ENCODE measurements around the gene RIPPLY3.

The RIPPLY3 gene, protein sequence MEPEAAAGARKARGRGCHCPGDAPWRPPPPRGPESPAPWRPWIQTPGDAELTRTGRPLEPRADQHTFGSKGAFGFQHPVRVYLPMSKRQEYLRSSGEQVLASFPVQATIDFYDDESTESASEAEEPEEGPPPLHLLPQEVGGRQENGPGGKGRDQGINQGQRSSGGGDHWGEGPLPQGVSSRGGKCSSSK

DNA sequence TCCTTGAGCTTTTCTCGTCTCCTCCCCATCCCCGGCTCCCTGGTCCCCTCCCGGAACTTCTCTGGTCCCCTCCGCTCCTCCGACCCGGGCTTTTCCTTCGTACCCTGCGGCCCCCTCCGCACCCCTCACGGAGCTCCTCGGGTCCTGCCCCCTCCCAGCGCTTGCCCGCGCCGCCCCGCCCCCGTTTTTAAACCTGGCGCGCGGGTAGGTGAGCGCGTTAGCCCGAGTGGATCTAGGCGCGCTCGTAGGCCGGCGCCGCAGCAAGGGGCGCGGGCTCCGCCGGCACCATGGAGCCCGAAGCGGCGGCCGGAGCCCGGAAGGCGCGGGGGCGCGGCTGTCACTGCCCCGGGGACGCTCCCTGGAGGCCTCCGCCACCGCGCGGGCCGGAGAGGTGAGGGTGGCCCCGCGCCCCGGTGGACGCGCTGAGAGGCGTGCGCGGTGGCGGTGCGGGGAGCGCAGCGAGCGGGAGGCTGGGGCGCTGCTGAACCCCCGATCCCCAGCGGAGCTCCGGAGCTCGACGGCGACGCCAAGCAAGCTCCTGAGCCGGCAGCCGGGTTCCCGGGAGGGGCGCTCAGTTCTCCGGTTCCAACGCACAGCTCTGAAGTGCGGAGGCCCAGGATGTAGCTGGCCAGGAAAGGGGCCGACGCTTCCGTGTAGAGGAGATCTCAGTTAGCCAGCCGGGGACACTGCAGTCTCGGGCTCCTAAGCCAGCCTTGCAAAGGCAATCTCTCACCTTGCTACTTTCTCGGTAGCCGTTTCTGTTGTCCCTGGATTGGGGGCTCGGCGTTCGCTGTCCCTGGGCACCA lies at the start of gene RIPPLY3:
RIPPLY3 (plus strand) TSS at position 217 of the 806 bp plus-strand sequence; CDS start at position 288, 71 bp downstream.
- no peak for DNase-seq

DNA sequence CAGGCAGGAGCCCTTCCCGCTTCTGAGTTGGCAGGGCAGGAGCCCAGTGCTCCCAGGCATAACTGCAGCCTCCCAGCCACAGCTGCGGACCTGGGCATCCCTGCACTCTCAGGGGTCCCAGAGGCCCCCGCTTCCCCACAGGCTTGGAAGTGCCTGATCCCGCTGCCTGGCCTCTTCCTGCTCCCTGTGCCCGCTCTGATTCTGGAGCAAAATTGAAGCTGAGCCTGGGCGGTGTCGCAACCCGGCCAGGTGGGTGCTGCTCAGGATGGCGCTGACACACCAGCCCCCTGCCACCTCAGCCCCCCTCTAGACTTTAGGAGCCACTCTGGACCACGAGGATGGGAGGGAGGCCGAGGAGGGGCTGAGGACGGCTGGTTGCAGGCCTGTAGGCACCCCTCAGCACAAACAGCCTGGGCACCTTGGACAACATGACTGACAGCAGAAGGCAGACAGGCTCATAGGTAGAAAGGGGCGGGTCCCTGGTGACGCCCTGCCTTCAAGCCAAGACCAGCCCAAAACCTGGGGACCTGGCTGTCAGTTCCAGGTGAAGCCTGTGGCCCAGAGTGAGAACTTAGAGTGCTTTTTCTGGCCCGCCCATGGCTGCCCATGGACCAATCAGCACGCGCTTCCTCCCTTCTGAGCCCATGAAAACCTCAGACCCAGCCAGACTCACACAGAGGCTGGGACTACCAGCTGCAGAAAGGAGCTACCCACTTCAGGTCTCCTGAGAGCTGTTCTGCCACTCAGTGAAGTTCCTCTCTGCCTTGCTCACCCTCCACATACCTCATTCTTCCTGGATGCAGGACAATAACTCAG lies 47.3 kb upstream of the RIPPLY3 start:
- no peak for DNase-seq

DNA sequence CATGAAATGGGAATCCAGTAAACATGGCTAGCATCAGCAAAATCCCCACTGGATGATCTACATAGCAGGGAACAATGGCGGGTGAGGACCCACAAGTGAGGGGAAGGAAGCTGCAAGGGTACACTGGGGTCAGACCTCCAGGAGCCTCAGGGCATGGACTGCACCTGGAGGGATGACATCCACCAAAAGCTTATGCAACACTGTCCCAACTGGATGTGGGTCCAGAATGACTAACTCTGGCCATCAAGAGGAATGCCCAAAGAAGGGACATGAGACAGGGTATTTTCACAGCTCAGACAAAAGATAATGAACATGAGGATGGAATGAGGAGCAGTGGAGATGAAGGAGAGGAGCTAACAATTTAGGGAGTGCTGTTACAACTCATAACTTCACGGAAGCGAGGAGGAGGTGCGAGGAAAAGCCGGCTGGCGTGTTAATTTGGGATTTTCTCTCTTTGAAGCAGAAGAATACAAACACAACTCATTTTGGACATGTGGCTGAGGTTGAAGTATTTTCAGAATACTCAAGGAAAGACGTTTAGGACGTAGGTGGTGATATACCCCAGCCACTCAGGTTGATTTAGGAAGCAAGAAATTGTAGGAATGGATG lies 45.7 kb upstream of the RIPPLY3 start:
- DNase-seq, result no peak

DNA sequence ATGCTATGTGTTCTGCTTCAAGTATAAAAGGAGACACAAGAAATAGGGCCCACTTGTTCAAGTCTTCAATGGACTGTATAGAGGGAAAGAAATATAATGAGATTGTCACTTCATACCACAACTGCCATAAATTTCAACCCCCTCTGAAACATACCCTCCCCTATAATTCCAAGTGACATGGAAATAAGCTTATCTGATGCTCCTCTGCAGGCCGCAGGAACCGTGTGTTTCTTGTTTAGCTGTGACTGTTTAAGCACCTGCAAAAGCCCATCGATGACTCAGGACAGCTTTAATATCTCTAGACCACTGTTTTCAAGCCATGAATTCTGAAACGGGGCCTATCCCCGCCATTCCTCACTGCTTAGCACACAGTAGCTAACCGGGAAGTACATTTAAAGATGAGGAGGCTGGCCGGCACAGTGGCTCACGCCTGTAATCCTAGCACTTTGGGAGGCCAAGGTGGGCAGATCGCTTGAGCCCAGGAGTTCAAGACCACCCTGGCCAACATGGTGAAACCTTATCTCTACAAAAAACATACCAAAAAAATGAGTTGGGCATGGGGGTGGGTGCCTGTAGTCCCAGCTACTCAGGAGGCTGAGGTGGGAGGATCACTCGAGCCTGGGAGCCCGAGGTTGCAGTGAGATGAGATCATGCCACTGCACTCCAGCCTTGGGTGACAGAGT lies 44.3 kb upstream of the RIPPLY3 start:
- no peak for DNase-seq

DNA sequence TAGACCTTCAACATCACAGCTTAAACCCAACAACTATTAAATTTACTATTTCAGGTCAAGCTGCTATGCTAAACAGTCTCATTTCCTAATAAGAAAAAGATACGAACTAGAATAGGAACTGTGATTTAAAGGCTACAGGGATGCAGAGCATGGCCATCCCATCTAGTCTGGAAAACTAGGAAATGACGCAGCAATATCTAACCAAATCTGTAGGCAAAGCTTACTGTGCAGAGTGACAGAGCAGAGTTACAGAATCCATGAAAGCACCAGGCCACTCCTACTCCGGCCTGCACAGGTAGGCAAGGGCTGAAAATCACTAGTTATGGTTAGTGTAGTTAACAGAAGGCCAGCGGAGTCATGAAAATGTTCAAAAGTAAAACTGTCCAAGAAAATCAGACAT lies 42.1 kb upstream of the RIPPLY3 start:
- no peak for DNase-seq

DNA sequence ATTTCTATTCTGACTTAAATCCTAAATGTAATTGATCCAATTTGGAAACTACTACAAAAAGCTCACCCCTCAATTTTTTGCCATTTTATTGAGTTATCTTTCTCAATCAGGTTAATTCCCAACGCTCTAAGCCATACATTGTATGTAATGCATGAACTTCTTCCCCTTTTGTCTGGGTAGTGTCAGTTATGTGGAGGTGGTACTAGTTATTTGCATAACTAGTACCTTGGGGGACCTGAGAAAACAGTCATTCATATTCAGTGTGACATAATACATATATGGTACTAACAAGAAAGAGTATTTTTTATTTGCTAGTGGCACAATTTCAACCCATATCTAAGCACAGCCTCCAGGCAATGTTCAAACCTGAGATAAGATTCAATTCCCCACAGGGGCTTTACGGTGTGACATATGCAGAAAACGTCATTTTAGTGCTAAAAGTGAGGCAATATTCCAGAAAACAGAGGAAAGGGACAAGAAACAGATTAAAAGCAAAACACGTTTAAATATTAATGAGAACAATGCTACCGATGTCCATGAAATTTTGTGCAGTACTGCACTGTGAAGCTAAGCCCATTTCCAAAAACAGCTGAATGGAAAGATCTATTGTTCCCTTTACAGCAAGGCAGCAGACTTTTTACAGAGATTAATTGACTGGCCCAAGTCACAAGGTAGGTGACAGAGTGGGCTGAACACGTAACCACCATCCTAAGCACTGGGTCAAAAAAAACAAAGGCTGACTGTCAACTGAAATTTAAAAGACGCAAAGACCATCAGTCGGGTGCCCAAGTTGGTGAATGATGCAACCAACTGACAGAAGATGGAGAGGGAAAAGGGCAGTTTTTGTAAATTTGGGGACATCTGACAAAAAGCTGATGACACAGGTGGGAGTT lies 41.4 kb upstream of the RIPPLY3 start:
- no peak for DNase-seq

DNA sequence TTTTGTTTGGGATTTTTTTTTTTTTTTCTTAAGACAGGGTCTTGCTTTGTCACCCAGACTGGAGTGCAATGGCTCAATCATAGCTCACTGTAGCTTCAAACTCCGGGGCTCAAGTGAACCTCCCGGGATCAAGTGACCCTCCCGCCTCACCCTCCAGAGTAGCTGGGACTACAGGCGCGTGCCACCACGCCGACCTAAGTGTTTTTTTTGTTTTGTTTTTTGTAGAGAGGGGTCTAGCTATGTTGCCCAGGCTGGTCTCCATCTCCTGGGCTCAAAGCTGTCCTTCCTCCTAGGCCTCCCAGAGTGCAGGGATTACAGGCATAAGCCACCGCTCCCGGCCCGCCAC lies 40.8 kb upstream of the RIPPLY3 start:
- DNase-seq, result no peak

DNA sequence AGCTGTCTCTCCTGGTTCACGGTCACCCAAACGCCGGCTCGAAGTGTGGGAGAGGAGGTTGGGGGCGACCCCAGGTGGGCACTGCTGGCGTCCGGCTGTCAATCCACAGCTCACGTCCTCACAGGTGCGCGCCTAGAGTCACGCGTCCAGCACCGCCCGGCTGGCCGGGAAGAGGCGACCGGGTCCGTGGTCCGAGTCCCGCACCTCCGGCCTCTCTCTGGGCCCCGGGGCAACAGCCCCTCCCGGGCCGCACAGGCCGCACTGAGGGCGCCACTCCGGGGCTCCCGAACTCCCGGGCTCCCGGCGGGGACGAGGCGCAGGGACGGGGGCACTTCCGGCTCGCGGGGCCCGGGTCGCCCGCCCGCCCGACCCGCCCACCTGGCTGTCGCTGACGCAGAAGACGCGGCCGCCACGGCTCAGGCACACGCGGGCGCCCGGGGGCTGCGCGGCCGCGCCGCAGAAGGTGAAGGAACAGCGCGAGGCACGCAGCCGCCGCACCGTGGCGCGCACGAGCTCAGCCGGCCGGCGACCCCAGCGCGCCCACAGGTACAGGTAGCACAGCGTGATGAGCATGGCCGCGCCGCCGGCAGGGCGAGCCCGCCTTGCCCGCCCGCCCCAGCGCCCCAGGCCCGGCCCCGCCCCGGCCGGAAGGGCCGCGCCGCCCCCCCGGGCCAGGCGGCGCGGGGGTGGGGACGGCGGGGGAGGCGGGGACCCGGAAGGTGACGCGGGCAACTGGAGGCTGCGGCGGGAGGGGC lies 40.3 kb upstream of the RIPPLY3 start, which contains the start of gene HLCS:
HLCS (minus strand) TSS at position 604 of the 755 bp plus-strand sequence; CDS start at position 573, 31 bp downstream.
- peak; percentile 47 for DNase-seq

DNA sequence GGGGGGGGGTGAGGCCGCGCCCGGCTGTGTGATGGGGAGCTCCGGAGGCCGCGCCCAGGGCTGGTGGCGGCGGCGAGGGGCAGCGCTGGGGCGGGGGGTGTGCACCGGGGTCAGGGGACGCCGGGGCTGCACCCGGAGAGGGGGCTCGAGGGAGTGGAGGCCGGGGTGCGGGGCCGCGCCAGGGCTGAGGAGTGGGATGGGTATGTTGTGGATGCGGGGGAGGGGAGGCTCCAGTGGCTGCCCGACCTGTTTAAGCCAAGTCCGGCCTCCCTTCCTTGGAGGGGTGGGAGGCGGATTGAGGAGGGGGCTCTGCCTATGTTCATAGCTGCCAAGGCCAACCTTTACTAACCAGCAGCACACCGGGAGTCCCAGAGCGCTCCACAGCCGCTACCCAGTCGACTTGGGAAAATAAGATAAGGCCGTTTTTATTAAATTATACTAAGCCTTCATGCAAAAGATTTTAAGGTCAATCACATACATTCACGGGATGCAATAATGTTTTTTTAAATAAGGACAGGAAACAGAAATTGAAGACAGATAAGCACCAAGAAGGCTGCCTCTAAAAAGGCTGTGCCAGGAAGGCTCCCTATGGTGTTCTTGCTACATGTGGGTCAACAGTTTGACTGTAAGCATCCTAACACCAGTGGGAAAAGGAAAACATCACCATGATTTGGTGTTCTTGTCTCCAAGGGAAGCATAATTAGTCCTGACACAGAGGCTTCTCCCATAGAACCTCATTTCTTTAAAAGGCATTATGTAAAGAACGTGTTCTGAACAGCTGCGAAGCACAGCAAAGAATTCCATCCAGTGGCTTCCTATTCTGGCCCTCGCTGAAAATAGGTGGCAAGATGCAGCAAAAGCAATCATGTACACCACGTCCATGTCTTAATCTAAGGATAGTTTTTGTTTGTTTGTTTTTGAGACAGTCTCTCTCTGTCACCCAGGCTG lies 39.4 kb upstream of the RIPPLY3 start:
- DNase-seq, result no peak

DNA sequence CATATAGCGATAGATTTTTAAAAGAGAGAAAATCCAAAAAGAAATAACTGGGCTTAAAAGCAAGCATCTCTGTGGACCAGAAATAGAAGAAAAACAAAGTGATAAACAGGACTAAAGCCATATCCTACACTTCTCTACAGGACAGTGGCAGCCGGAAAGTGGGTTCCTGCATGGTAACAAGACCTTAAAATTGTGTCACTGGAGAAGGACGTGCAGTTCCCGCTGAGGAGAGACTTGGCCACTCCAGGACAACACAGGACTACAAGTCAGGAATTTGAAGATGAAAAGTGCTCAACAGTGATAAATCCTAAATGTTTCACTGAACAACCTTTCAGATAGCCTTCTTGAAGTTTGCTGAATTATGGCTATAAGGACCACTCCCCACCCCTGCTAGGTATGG lies 38.1 kb upstream of the RIPPLY3 start:
- no peak for DNase-seq

DNA sequence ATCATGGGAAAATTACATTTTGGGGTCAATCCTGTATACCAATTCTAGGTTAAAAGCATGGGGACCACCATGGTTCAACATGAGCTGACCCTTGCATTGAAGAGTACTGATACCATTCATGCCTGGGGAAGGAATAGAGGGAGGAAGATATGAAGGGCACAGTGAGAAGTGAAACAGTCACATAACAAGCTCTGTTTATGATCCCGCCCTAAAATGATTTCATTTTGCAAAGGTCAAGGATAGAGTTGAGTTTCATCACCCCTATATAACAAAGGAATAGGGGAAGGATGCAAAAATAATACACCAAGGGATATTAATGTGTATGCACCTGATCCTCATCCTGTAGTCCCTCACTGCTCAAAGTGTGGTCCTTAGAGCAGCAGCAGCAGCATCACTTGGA lies 37.5 kb upstream of the RIPPLY3 start:
- no peak for DNase-seq

DNA sequence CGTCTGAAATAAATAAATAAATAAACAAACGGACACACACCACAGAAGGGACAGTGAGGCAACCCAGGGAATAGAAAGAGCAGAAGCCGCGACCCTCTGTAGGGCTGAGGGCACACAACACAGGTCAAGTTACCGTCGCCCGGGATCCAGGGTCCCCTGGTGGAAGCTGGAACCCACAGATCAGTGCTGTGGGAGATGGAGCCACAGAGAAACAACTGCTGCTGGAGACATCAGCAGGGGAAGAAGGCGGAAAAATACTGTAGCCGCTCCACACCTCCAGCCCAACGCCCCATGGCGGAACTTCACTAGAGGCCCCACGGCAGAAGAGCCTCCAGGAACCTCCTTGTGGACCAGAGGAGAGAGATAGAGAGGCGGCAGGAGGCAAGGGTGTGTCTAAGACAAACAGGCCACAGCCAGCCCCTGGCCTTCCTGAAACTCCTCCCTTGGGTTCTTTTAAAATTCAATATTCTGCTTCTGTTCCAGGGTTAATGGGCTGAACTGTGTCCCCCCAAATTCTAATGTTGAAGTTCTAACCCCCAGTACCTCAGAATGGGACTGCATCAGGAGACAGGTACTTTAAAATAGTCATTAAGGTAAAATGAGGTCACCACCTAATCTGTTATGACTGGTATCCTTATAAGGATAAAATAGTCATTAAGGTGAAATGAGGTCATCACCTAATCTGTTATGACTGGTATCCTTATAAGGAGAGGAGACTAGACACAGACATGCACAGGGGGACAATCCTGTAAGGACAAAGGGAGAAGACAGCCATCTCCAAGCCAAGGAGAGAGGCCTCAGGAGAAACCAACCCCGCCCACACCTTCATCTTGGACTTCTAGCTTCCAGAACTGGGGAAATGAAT lies 32.3 kb upstream of the RIPPLY3 start:
- DNase-seq, result no peak

DNA sequence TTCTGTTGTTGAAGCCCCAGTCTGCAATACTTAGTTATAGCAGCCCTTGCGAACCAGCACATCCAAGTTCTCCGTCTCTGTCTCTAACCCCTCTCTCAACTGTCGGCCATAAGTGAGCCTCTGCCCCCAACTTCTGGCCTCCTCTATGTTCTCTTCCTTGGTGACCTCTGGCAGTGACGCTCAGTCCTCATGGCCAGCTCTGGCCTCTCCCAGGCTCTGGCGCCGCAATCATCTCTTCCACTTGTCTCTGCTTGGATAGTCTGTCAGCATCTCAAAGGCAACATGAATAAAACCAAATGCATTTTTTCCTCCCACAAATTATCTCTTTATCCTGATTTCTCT lies 31.7 kb upstream of the RIPPLY3 start:
- DNase-seq, result no peak

DNA sequence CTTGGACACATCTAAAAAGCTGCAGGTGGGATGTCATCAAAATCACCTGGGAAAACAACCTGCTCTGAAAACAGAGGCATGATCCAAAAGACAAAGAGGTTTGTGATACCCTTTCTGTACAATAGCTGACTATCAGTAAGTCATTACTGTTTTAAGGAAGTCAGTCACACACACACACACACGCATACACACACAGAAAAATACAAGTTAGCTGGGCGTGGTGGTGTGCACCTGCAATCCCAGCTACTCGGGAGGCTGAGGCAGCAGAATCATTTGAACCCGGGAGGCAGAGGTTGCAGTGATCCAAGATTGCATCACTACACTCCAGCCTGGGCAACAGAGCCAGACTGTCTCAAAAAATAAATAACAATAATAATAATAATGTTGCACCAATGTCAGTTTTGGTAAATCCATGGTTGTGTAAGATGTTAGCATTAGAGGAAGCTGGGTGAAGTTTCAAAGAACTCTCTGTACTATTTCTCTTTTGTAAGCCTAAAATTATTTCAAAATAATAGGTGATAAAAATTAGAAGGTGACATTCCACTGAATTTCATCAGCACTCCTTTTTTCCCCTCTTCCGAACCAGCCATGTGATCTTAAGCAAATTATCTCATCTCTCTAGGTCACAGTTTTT lies 30.2 kb upstream of the RIPPLY3 start:
- DNase-seq, result no peak

DNA sequence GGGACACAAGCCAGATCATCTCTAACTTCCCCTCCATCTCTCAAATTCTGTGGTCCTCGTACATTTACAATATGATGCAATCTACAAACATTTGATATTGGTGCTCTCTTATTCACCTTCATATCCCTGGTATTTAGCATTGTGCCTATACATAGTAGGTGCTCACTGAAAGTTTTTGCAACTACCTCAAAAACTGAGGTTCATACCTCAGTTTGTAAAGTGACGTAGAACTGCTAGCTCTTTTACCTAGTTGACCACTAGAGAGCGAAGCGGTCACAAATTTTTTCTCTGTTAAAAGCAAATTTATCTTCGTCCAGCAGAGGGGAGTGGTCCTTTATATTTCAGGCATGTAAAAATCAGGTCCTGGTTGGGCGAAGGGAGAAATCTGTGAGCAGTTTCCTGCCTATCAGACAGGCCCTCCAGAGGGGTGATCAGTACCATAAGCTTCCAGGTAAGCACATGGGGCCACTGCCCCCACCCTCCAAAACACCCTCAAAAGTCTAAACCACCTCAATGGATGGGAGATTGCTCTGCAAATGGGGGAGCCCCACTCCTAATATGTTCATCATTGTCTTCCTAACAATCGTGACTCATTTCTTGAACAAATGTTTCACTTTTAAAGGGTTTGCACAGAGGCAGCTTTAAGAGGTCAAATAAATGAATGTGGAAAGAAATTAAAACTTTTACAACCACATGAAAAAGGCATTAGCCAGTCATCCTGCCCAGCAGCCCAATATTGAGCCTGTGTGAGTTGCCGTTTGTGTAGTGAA lies 29.4 kb upstream of the RIPPLY3 start:
- DNase-seq, result peak; percentile 16

DNA sequence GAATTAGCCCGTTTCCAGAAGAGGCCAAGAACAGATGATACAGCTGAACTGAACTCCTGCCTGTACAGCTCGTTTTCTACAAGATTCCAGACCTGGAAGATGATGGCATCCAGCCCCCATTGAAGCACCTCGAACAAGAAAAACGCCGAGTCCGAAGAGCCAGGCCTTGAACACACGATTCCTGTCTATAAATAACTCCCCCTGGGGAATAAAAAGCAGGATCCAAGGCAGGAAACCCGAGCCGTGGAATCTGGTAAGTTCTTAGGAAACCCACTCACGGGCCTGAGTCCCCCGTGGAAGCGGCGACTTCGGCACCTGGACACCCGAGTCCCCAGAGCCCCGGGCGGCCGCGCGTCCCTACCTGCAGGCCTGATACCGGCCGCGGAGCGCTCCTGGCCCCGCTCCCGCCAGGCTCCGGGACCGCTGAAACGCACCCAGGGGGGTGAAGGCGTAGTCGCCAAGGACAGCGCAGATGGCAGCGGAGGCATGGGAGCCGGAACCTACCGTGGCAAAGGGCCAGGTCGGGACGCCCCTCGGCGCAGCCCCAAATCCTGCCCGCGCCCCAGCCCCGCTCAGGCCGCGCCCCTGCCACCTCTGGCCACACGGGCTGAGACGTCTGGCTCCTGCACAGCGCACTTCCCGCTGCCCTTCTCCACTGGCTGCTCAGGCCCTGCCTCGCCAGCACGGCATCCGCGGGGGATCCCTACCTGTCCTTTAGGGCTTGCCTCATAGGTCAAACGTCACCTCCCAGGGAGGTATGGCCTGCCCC lies 26.0 kb upstream of the RIPPLY3 start:
- DNase-seq, result no peak

DNA sequence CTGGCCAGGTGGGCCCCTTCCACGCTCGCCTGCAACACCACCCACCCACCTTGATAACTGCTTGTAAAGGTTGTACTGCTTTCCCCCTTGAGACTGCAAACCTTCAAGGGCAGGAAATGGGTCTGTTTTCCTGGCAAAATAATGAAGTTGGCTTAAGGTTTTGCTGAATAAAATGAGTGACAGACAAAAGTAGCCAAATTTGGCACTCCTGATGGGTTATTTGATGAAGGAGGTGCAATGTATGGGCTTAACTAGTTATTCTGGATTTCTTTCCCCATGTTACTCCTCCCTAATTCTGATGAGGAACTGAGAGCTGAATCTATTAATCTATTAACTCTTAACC lies 25.5 kb upstream of the RIPPLY3 start:
- no peak for DNase-seq

Data from DMS79 (cell line).